WTC11 (cell line): ENCODE measurements around the gene ALDOA. TPM values are rescaled to one million over a fixed set of nuclear protein-coding genes. Genes with fewer than 3 reads are reported as not detected.
A peak's percentile ranks its signal among the peaks of the same experiment; 100 is the strongest.

Source experiments
- ATAC-seq: fragments of 200-7000 bp; cut with Tn5 transposase; 2 replicates; pipeline ENCODE4 v1.10.0; 2021; ENCODE audit warnings: mild to moderate bottlenecking, moderate library complexity
- CTCF ChIA-PET: fragments of 300-600 bp; sonication (Branson Sonifier 250); formaldehyde crosslinking; loops from one replicate; lab custom pipeline; 2021; ENCODE audit warnings: antibody characterized with exemption; lab: Charles Lee
- POLR2A ChIA-PET: fragments of 350-600 bp; sonication (Branson Sonifier 250); formaldehyde crosslinking; loops from one replicate; lab custom pipeline; 2021; ENCODE audit warnings: antibody characterized with exemption; lab: Charles Lee
- DNase-seq: peaks from one replicate; pipeline ENCODE4 v3.0.0; 2021; ENCODE audit warnings: low spot score
- H3K27ac Mint-ChIP-seq: 2 replicates; pipeline ENCODE4 v1.8.0; 2021; ENCODE audit warnings: mixed read lengths
- H3K27me3 Mint-ChIP-seq: 2 replicates; pipeline ENCODE4 v1.8.0; 2021; ENCODE audit warnings: low read depth, mild to moderate bottlenecking, moderate library complexity, mixed read lengths
- H3K36me3 Mint-ChIP-seq: 2 replicates; pipeline ENCODE4 v1.8.0; 2021; ENCODE audit warnings: mixed read lengths
- H3K4me1 Mint-ChIP-seq: 2 replicates; pipeline ENCODE4 v1.8.0; 2022; ENCODE audit warnings: mixed read lengths
- H3K4me3 Mint-ChIP-seq: 2 replicates; pipeline ENCODE4 v1.8.0; 2021; ENCODE audit warnings: mild to moderate bottlenecking, moderate library complexity, mixed read lengths
- H3K9me3 Mint-ChIP-seq: 2 replicates; pipeline ENCODE4 v1.8.0; 2021; ENCODE audit warnings: mixed read lengths
- ATF6 ChIP-seq: sonication (generic); formaldehyde crosslinking; IDR thresholded peaks from 2 replicates; pipeline ENCODE4 v1.8.1; 2023; ENCODE audit warnings: mild to moderate bottlenecking, missing genetic modification reagents
- GTF2I ChIP-seq: fragments of 250-450 bp; sonication (Bioruptor Pico); conservative IDR thresholded peaks from 2 replicates; pipeline ENCODE4 v1.4.0; 2021; ENCODE audit warnings: mild to moderate bottlenecking
- HMGA2 ChIP-seq: fragments of 250-450 bp; sonication (Bioruptor Pico); IDR thresholded peaks from 2 replicates; pipeline ENCODE4 v1.4.0; 2021; ENCODE audit warnings: mild to moderate bottlenecking, moderate library complexity
- MXD4 ChIP-seq: fragments of 250-450 bp; sonication (Bioruptor Pico); IDR thresholded peaks from 2 replicates; pipeline ENCODE4 v1.8.0; 2021; ENCODE audit warnings: mild to moderate bottlenecking, moderate library complexity, borderline replicate concordance
- NR2C2 ChIP-seq: sonication (generic); formaldehyde crosslinking; IDR thresholded peaks from 2 replicates; pipeline ENCODE4 v1.8.0; 2022; ENCODE audit warnings: mild to moderate bottlenecking, missing genetic modification reagents
- TCF7 ChIP-seq: sonication (generic); formaldehyde crosslinking; IDR thresholded peaks from 2 replicates; pipeline ENCODE4 v1.8.0; 2022; ENCODE audit warnings: mild to moderate bottlenecking, low read depth, missing genetic modification reagents, moderate library complexity
- TP53 ChIP-seq: sonication (generic); formaldehyde crosslinking; IDR thresholded peaks from 2 replicates; pipeline ENCODE4 v1.8.1; 2023; ENCODE audit warnings: mild to moderate bottlenecking, missing genetic modification reagents
- ZBTB21 ChIP-seq: sonication (generic); formaldehyde crosslinking; IDR thresholded peaks from 2 replicates; pipeline ENCODE4 v1.8.1; 2023; ENCODE audit warnings: mild to moderate bottlenecking, missing genetic modification reagents, borderline replicate concordance
- ZNF121 ChIP-seq: sonication (generic); formaldehyde crosslinking; IDR thresholded peaks from 2 replicates; pipeline ENCODE4 v1.8.0; 2023; ENCODE audit warnings: missing genetic modification reagents
- ZNF219 ChIP-seq: sonication (generic); formaldehyde crosslinking; IDR thresholded peaks from 2 replicates; pipeline ENCODE4 v1.8.0; 2023; ENCODE audit warnings: missing genetic modification reagents, mild to moderate bottlenecking, borderline replicate concordance
- ZNF263 ChIP-seq: sonication (generic); formaldehyde crosslinking; IDR thresholded peaks from 2 replicates; pipeline ENCODE4 v1.8.1; 2022; ENCODE audit warnings: low read depth, mild to moderate bottlenecking, moderate library complexity, missing genetic modification reagents
- ZNF317 ChIP-seq: sonication (generic); formaldehyde crosslinking; IDR thresholded peaks from 2 replicates; pipeline ENCODE4 v1.8.1; 2023; ENCODE audit warnings: low read depth, mild to moderate bottlenecking, moderate library complexity, missing genetic modification reagents, borderline replicate concordance
- ZNF512 ChIP-seq: sonication (generic); formaldehyde crosslinking; IDR thresholded peaks from 2 replicates; pipeline ENCODE4 v1.8.1; 2022; ENCODE audit warnings: missing genetic modification reagents, borderline replicate concordance
- ZNF532 ChIP-seq: fragments of 250-450 bp; sonication (Bioruptor Pico); IDR thresholded peaks from 2 replicates; pipeline ENCODE4 v1.9.0; 2021; ENCODE audit warnings: mild to moderate bottlenecking, borderline replicate concordance
- total RNA-seq: library from RNA; stranded (reverse); gene quantifications from 3 replicates; pipeline ENCODE4 v1.2.3, GENCODE V29; 2021

ALDOA gene
- total RNA-seq, 1 experiment from 2014 or later = 1,537 TPM

- ATAC-seq (no peak), DNase-seq (no peak)
- Mint-ChIP-seq H3K36me3 (peaks cover 34% of the 10 kb centered on the region), H3K4me3 (no peak overlapping the region), H3K27me3 (no peaks in the 10 kb centered on the region), H3K4me1 (peaks cover 8% of the 10 kb centered on the region; the same call in 1 of the 2 replicates), H3K9me3 (peaks cover 4% of the 10 kb centered on the region; the same call in 1 of the 2 replicates), H3K27ac (no peak overlapping the region)
- POLR2A ChIA-PET = no interaction called here
- CTCF ChIA-PET = interaction anchor here (2.0 kb wide), 1 partner anchor 26 kb away, joined by 10 read pairs; no protein-coding TSS in a partner anchor
- no peak for TF ChIP-seq ZNF532 (CRISPR knock-in tag)
- no peak for TF ChIP-seq ZNF317 (CRISPR knock-in tag)
- no peak for TF ChIP-seq NR2C2
- no peak for TF ChIP-seq TP53 (CRISPR knock-in tag)
- no peak for TF ChIP-seq HMGA2 (CRISPR knock-in tag)
- TF ChIP-seq GTF2I (CRISPR knock-in tag) = no peak
- TF ChIP-seq ZBTB21 (CRISPR knock-in tag) = no peak
- TF ChIP-seq ATF6 = no peak
- no peak for TF ChIP-seq ZNF219 (CRISPR knock-in tag)
- TF ChIP-seq ZNF512 (CRISPR knock-in tag) = no peak
- no peak for TF ChIP-seq ZNF263
- no peak for TF ChIP-seq TCF7
Observed at GRCh38 chr16:30086291-30087140, 21.0 kb downstream of the ALDOA start.

DNA sequence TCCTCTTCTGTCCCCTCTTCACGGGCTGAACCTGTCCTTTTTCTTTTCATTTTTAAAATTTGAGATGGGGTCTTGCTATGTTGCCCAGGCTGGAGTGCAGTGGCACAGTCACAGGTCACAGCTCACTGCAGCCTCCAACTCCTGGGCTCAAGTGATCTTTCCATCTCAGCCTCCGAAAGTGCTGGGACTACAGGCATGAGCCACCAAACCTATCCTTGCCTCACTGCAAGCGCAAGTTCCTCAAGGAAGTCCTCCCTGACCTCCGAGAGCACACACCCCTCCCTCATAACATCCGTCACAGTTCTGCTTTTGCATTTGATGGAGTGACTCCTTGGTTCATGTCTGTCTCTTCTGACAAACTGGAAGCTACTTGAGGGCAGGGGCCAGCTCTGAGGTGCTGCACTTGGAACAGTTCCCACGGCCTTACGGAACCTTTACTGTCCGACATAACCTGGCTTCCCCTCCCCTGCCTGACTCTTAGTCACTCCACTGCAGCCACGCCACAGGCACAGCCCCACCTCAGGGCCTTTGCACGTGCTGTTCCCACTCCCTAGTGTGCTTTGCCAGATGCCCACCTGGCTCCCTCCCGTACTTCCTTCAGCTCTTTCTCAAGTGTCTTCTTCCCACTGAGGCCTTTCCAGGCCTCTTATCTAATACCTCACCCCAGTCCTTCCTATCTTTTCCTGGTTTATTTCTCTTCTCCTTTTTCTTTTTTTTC, 21.8 kb downstream of the ALDOA start:
- H3K27ac Mint-ChIP-seq = no peak overlapping the region
- TF ChIP-seq ZNF121 (CRISPR knock-in tag) = peak; percentile 91
- TF ChIP-seq TCF7 = no peak
- TF ChIP-seq ZNF263 = no peak
- TF ChIP-seq MXD4 (CRISPR knock-in tag) = no peak
- no peak for TF ChIP-seq ZNF219 (CRISPR knock-in tag)
- H3K4me3 Mint-ChIP-seq = no peak overlapping the region
- peaks cover 4% of the 10 kb centered on the region; the same call in 1 of the 2 replicates for H3K9me3 Mint-ChIP-seq
- ChIA-PET CTCF (interaction anchor here (0.6 to 2.0 kb wide), 4 partner anchors 25 to 327 kb away, joined by 3 to 10 read pairs (median 7); no protein-coding TSS in a partner anchor), POLR2A (interaction anchor here (0.6 kb wide), 1 partner anchor 272 kb away, joined by 10 read pairs; no protein-coding TSS in a partner anchor)
- H3K27me3 Mint-ChIP-seq = no peaks in the 10 kb centered on the region
- no peak for DNase-seq
- H3K36me3 Mint-ChIP-seq = peaks cover 27% of the 10 kb centered on the region
- ATAC-seq = no peak
- peaks cover 8% of the 10 kb centered on the region for H3K4me1 Mint-ChIP-seq
